HG03159 (cell line): Measurements from ENCODE around the gene SCN8A.

Experiments
- ATAC-seq: cut with Tn5 transposase; IDR thresholded peaks from one replicate; pipeline ENCODE4 v1.9.1; 2021; ENCODE audit warnings: mild to moderate bottlenecking, moderate library complexity; ENCODE audit not compliant: unreplicated experiment

The SCN8A gene

GRCh38 chr12:51847643-51848325, 256.8 kb downstream of the SCN8A start:
- no peak for ATAC-seq

- ATAC-seq = no peak
Observed at GRCh38 chr12:51848326-51848727, 257.3 kb downstream of the SCN8A start, which contains the start of gene FIGNL2. Gene FIGNL2 (minus strand): TSS chr12:51848718. CDS start chr12:51822413, 26,305 bp downstream.

DNA sequence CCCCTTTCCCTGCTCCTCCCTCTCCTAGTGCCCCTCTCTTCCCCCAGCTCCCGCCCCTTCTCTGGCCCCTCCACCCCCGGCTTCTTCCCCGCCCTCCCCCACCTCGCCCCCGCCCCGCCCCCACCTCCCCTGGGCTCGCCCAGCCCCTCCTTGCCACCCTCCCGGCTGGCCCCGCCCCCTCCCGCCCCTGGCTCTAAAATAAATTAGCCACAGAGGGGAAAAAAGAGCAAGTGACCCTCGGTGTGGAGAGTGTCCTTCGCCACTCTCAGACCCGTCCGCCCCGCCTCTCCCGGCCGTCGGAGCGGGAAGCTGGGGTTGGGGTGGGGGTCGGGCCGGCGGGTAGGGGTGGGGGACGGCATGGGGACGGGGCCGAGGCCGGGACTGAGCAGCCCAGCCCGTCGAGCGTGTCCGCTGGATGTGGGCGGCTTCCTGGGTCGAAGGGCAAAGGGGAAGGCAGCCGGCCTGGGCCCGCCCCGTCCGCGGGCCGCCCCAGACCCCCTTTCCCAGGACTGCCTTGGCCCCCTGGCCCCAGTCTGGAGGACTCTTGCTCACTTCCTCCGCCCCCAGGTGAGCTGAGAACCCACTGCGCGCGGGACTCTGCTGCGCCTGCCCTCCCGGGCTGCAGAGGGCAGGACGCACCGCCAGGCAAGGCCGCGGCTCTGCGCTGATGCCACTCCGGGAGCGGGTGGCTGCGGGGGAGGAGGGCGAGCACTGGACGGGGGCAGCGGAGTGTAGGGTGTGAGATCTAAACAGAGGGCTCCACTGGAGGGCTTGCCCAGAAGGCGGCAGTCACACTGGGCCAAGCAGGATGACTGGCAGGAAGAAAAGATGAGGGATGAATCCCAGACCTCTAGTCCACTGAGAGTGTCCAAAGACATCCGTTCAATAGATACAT, 258.1 kb downstream of the SCN8A start:
- ATAC-seq = no peak

- no peak for ATAC-seq
Observed at GRCh38 chr12:51850081-51850964, 259.3 kb downstream of the SCN8A start.

- no peak for ATAC-seq
Observed at GRCh38 chr12:51850965-51851299, 259.9 kb downstream of the SCN8A start.

DNA sequence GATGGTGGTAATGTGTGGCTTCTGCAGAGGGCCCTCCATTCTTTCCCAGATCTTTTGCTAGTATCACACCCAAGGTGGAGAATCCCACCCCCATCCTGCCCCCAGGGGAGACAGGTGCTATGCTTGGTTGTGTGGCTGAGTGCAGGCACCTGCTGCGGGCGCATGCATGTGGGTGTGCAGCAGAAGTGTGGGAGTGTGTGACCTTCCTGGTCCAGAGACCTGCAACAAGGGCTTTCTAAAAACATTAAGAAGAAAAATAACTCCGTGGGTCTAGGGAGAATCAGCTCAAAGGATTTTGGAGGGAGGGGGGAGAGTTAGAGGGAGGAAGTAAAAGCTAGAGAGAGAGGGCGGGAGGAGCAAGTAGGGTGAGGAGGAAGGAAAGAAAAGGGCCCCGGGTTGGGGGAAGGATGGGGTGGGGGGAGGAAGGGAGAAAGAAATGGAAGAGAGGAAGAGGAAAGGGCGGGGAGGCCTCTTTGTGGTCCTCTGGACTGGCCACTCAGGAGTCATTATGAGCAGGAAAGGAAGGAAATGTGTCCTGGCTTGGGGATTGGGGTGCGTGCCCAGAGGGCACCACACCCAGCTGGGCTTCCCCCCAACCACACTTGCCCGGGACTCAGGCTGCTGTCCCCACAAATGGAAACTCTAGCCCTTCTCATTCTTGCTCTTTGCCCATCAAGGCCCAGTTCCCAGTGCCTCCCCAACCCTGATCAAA, 260.5 kb downstream of the SCN8A start:
- ATAC-seq = no peak

GRCh38 chr12:51852404-51853137, 261.5 kb downstream of the SCN8A start:
- ATAC-seq = no peak

GRCh38 chr12:51855586-51856428, 264.8 kb downstream of the SCN8A start:
- no peak for ATAC-seq

- ATAC-seq = no peak
Observed at GRCh38 chr12:51860986-51861385, 270.0 kb downstream of the SCN8A start.
